ENCODE data around the gene RBAK.
"Not testable (repeated sequence)": the region's sequence is repeated elsewhere in the genome, so short reads cannot be mapped to it uniquely, and the experiment has no call there.

Gene RBAK

GRCh38 chr7:5053175-5053574 is 7.5 kb downstream of the RBAK start:
- DNase-seq: no peak

- DNase-seq: no peak
Observed at GRCh38 chr7:5063698-5064097, 18.0 kb downstream of the RBAK start.

- no peak for DNase-seq
Observed at GRCh38 chr7:5064391-5065106, 18.9 kb downstream of the RBAK start.

- no peak for DNase-seq
Observed at GRCh38 chr7:5065107-5065407, 19.4 kb downstream of the RBAK start.

- DNase-seq: no peak
Observed at GRCh38 chr7:5068521-5068920, 22.9 kb downstream of the RBAK start.

- no peak for DNase-seq
Observed at GRCh38 chr7:5070206-5070605, 24.5 kb downstream of the RBAK start.

GRCh38 chr7:5075187-5075586 is 29.5 kb downstream of the RBAK start:
- DNase-seq: not testable (repeated sequence)

- no peak for DNase-seq
Observed at GRCh38 chr7:5077740-5078139, 32.1 kb downstream of the RBAK start.

- DNase-seq: no peak
Observed at GRCh38 chr7:5082806-5083205, 37.1 kb downstream of the RBAK start.

- DNase-seq: no peak
Observed at GRCh38 chr7:5083311-5083711, 37.7 kb downstream of the RBAK start.

- DNase-seq: no peak
Observed at GRCh38 chr7:5086256-5086655, 40.6 kb downstream of the RBAK start.

- DNase-seq: peak; percentile 58 to 60
Observed at GRCh38 chr7:5088228-5088833, 42.7 kb downstream of the RBAK start.

GRCh38 chr7:5088906-5089305 is 43.2 kb downstream of the RBAK start:
- no peak for DNase-seq

GRCh38 chr7:5093948-5094347 is 48.3 kb downstream of the RBAK start:
- no peak for DNase-seq

- peak in 1 of 2 experiments; percentile 41 for DNase-seq
Observed at GRCh38 chr7:5094641-5095040, 49.0 kb downstream of the RBAK start.

GRCh38 chr7:5116359-5116758 is 70.7 kb downstream of the RBAK start:
- no peak for DNase-seq

- DNase-seq: no peak
Observed at GRCh38 chr7:5117095-5117970, 71.7 kb downstream of the RBAK start.
